C4-2B (cell line): ENCODE measurements around the gene UBA1.

Experiments used
- H3K27ac ChIP-seq: fragments of 450-650 bp; 2 replicates; pipeline ENCODE4 v1.5.1; 2017
- ZFX ChIP-seq: fragments of 450-650 bp; IDR thresholded peaks from 2 replicates; pipeline ENCODE4 v1.6.1; 2017
- TF ChIP-seq, protein P1 (sequence below): fragments of 450-650 bp; conservative IDR thresholded peaks from 2 replicates; pipeline ENCODE4 v1.5.1; 2017; ENCODE audit warnings: mild to moderate bottlenecking

The UBA1 gene

DNA sequence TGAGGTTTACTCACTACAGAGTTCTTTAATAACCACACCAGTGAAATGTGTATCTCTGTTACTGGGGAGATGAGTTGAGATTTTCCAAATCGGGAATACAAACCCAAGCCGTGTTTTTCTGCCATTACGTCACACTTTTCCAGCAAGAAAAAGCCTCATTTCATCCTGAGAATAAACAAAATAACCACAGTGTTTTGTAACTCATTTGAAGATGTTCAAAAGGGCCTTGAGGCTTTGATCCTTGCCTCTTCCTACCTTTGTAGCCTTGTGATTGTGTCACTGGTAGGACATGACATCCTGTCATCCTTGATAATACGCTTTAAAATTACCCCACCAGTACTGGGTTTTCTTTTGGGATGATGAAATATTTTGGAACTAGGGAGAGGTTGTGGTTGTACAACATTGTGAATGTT lies 42.1 kb downstream of the UBA1 start:
- TF ChIP-seq ZFX = no peak
- TF ChIP-seq, protein P1, sequence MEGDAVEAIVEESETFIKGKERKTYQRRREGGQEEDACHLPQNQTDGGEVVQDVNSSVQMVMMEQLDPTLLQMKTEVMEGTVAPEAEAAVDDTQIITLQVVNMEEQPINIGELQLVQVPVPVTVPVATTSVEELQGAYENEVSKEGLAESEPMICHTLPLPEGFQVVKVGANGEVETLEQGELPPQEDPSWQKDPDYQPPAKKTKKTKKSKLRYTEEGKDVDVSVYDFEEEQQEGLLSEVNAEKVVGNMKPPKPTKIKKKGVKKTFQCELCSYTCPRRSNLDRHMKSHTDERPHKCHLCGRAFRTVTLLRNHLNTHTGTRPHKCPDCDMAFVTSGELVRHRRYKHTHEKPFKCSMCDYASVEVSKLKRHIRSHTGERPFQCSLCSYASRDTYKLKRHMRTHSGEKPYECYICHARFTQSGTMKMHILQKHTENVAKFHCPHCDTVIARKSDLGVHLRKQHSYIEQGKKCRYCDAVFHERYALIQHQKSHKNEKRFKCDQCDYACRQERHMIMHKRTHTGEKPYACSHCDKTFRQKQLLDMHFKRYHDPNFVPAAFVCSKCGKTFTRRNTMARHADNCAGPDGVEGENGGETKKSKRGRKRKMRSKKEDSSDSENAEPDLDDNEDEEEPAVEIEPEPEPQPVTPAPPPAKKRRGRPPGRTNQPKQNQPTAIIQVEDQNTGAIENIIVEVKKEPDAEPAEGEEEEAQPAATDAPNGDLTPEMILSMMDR = no peak
- H3K27ac ChIP-seq = no peak overlapping the region

DNA sequence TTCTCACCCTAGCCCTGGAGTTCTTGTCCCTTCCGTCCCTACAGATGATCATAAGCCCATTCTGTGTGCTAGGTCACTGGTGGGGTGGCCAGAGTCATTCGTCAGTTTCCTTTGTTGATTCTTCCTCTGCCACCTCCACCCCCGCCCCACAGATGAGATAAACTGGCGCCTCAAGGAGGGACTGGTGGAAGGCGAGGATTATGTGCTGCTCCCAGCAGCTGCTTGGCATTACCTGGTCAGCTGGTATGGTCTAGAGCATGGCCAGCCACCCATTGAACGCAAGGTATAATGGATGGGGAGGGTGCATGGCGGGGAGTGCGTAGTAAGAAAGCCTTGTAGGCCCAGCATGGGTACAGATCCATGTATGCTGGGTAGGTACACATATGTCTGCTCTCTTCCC lies 45.6 kb downstream of the UBA1 start:
- H3K27ac ChIP-seq = no peak overlapping the region
- TF ChIP-seq, protein P1 = no peak
- no peak for TF ChIP-seq ZFX

DNA sequence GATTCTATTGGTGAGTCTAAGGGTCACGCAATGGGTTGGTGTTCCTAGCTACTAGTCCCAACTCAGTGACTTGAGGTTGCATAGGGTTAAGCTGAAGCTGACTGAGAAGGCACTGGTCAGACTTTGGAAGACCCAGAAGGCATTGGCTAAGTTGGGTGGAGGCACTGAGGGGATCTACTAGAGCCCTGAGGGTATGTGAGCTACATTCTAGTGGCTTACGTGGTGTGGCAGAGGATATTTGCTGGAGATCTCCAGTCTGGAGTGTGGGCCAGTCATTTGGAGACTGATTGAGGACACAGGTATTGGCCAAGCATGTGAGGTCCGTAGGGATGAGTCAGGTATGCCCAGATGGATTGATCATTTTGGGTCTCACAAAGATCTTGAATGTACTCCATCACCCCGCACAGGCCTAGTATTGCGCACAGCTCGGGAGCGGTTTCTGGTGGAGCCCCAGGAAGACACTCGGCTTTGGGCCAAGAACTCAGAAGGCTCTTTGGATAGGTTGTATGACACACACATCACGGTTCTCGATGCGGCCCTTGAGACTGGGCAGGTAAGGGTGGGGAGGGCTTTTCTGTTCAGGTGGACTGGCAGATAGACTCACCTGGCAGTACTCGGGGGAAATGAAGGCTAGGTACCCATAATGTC lies 46.4 kb downstream of the UBA1 start:
- H3K27ac ChIP-seq = no peak overlapping the region
- TF ChIP-seq, protein P1 = no peak
- TF ChIP-seq ZFX = no peak

DNA sequence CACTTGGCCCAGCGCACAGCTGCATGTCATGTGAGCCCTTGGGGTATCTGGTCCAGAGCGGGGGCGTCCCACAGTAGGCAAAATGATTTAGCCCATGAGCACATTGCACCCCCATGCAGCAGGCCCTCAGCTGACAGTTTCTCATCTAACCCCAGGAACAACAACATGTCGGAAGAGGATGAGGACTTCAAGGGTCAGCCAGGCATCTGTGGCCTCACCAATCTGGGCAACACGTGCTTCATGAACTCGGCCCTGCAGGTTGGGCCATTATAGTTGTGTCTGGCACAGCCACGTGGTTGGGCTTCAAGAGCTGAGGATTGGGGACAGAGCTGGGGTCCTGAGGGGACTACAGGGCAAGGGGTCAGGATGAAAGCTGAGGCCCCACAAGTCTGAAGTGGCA lies 47.0 kb downstream of the UBA1 start:
- TF ChIP-seq ZFX = no peak
- TF ChIP-seq, protein P1 = no peak
- H3K27ac ChIP-seq = no peak overlapping the region

DNA sequence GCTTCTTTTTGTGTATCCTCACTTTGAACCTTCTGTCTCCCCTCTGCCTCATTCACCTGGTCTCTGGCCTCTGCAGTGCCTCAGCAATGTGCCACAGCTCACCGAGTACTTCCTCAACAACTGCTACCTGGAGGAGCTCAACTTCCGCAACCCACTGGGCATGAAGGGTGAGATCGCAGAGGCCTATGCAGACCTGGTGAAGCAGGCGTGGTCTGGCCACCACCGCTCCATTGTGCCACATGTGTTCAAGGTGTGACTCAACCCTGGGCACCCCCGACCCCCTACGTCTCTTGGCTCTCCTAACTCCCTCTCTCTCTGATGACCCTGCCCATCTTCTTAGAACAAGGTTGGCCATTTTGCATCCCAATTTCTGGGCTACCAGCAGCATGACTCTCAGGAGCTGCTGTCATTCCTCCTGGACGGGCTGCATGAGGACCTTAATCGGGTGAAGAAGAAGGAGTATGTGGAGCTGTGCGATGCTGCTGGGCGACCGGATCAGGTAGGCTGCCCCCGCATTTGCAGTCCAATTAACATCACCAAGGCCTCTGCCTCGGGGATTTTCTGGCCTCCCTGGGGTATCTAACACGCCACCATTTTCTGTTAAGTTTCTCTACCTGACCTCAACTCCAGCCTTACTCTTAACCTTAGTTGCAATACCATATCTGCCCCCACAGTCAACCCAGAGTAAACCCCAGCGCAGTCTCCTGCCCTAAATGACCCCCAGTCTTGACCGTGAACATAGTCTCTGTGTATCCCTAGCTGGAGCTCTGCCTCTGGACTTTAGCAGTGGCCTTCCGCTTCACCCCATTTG lies 47.8 kb downstream of the UBA1 start:
- TF ChIP-seq, protein P1 = no peak
- TF ChIP-seq ZFX = no peak

DNA sequence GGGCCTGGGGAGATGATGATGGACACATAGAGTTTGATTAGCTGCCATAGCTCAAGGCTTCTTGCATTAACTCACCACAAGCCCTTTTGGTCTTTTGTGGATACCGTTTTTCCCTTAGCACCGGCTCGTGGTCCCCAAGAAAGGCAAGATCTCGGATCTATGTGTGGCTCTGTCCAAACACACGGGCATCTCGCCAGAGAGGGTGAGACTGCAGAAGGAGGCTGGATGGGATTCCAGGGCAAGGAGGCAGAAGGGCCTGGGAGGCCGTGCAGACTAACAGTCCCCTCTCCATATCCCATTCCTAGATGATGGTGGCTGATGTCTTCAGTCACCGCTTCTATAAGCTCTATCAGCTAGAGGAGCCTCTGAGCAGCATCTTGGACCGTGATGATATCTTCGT lies 48.7 kb downstream of the UBA1 start:
- H3K27ac ChIP-seq = no peak overlapping the region
- TF ChIP-seq, protein P1 = no peak
- TF ChIP-seq ZFX = no peak

More for the DNA sequence above, 47.8 kb downstream of the UBA1 start:
- no peak overlapping the region for H3K27ac ChIP-seq

DNA sequence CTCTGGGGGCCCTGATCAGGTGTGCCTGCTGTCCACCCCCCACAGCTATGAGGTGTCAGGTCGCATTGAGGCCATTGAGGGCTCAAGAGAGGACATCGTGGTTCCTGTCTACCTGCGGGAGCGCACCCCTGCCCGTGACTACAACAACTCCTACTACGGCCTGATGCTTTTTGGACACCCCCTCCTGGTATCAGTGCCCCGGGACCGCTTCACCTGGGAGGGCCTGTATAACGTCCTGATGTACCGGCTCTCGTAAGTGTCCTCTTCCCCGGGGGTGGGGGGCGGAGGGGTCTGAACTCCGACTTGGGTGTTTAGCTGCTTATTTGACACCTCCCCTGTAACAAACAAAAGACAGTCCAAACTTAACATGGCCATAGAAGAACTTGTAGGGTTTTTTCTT lies 49.7 kb downstream of the UBA1 start:
- H3K27ac ChIP-seq = no peak overlapping the region
- TF ChIP-seq, protein P1 = no peak
- TF ChIP-seq ZFX = no peak
